Spleen (tissue), 13 donors: ENCODE results near the gene IDNK. TPM values are rescaled to one million over a fixed set of nuclear protein-coding genes. Genes with fewer than 3 reads are reported as not detected.
A peak's percentile ranks its signal among the peaks of the same experiment; 100 is the strongest.

Experiments used
- DNase-seq: peaks from one replicate; pipeline ENCODE4 v3.0.0-alpha.2; 2020
- H3K27ac ChIP-seq, 8 donors: fragments of 200-600 bp; sonication (generic) in 7 of 8; 1 replicate in 4 of 8; 2 replicates in 4 of 8; pipeline versions ENCODE4 v1.5.0 to v1.8.0; 2016 to 2021; ENCODE audit warnings: inconsistent platforms in 4 of 8, mild to moderate bottlenecking in 4 of 8, moderate library complexity in 1 of 8
- H3K27me3 ChIP-seq, 7 donors: fragments of 200-600 bp; sonication (generic) in 6 of 7; replicated peaks in 1 of 7; 1 replicate in 4 of 7; 2 replicates in 3 of 7; pipeline versions ENCODE4 v1.5.0 to v1.8.0; 2016 to 2021; ENCODE audit warnings: inconsistent platforms in 3 of 7, mild to moderate bottlenecking in 1 of 7
- H3K36me3 ChIP-seq, 6 donors: fragments of 200-600 bp; sonication (generic) in 5 of 6; 1 replicate in 4 of 6; 2 replicates in 2 of 6; pipeline versions ENCODE4 v1.5.0 to v1.8.0; 2016 to 2021; ENCODE audit warnings: inconsistent platforms in 2 of 6
- H3K4me1 ChIP-seq, 6 donors: fragments of 200-600 bp; sonication (generic) in 5 of 6; 1 replicate in 3 of 6; 2 replicates in 3 of 6; pipeline versions ENCODE4 v1.5.0 to v1.8.0; 2016 to 2021; ENCODE audit warnings: inconsistent platforms in 3 of 6
- H3K4me3 ChIP-seq, 8 donors: fragments of 200-600 bp; sonication (generic) in 7 of 8; 1 replicate in 4 of 8; 2 replicates in 4 of 8; pipeline versions ENCODE4 v1.5.0 to v1.8.0; 2016 to 2021; ENCODE audit warnings: inconsistent platforms in 4 of 8, mild to moderate bottlenecking in 4 of 8, moderate library complexity in 2 of 8
- H3K9me3 ChIP-seq, 8 donors: fragments of 200-600 bp; sonication (generic) in 7 of 8; 1 replicate in 4 of 8; 2 replicates in 4 of 8; pipeline versions ENCODE4 v1.5.0 to v1.8.0; 2016 to 2021; ENCODE audit warnings: inconsistent platforms in 4 of 8
- CTCF ChIP-seq, 11 experiments: fragments of 200-600 bp in 7 of 11; fragments of 450-650 bp in 4 of 11; sonication (generic) in 4 of 11; IDR thresholded peaks in 8 of 11; conservative IDR thresholded peaks in 3 of 11; 1 replicate in 7 of 11; 2 replicates in 4 of 11; pipeline versions ENCODE4 v1.4.0 to v1.8.0; 2016 to 2021; ENCODE audit warnings: antibody characterized with exemption in 11 of 11, inconsistent platforms in 4 of 11, mild to moderate bottlenecking in 1 of 11
- POLR2A ChIP-seq, 3 donors: fragments of 450-650 bp; IDR thresholded peaks; one replicate each; pipeline ENCODE4 v1.5.1; 2017; ENCODE audit warnings: antibody characterized with exemption in 3 of 3, mild to moderate bottlenecking in 1 of 3
- POLR2AphosphoS5 ChIP-seq, 3 donors: sonication (generic); formaldehyde crosslinking; IDR thresholded peaks; one replicate each; pipeline ENCODE4 v1.5.1; 2017; ENCODE audit warnings: antibody characterized with exemption in 3 of 3
- WGBS, 5 donors: extraction: QIAGEN DNeasy Blood & Tissue Kit in 3 of 5; methylation state at CpG; one replicate each; pipeline versions ENCODE4 v1.1.5 to v1.1.7; 2013 to 2018; 5-methylcytosine and 5-hydroxymethylcytosine counted together
- intact Hi-C: fragments of 100-400 bp; cut with DNase I; formaldehyde crosslinking; loops from one replicate; pipeline ENCODE4 v1.15.0; 2023; ENCODE audit warnings: low total_unique reads
- long read RNA-seq, 2 donors: transcript quantifications; one replicate each; lab custom pipeline, GENCODE V29; 2026
- polyA plus RNA-seq, 3 donors: library from polyadenylated mRNA; stranded (reverse); fragments of 200-250 nt; gene quantifications; one replicate each; pipeline ENCODE4 v1.2.1, GENCODE V29; 2013
- total RNA-seq, 7 donors: library from RNA; depleted of rRNA in 3 of 7; stranded (reverse); fragments of >200 nt in 3 of 7; fragmentation: NEBNext Ultra II Directional in 4 of 7; extraction: Animal tissue kit (Norgen Biotek cat#: 25700) in 4 of 7; gene quantifications; one replicate each; pipeline versions ENCODE4 v1.1.0 to v1.2.1, GENCODE V29; 2016 to 2021
- donor health status: healthy with polysubstance abuse.
- donor health status: DM: no; HTN: no; CAD: no; lungs with moderate emphysema.
- donor health status: DM: no; HTN: no; CAD: no.
- donor health status: Bipolar disorder and iron deficiency.
- donor health status: healthy.
- donor health status: DM: no; HTN: no; CAD: no.
- donor health status: DM: yes; HTN: yes; CAD: no.

Gene IDNK
- 10 to 100 TPM in 1 of 7 donors, 1 to 10 TPM in 6; 3.5 to 10.7 (median 7.5) TPM for total RNA-seq
- 10 to 100 TPM; 11.9 to 14.8 (median 12.3) TPM for polyA plus RNA-seq
- long read RNA-seq, donor 1, partial matches to known transcripts, result 53 of 62 reads
- long read RNA-seq, donor 1, other reads (novel, unspliced or antisense), result 8 of 62 reads
- long read RNA-seq, donor 2, partial matches to known transcripts, result 0 of 1 reads
- long read RNA-seq, donor 2, other reads (novel, unspliced or antisense), result 0 of 1 reads

- intact Hi-C loops, result loop anchor here (5.0 kb wide), 1 partner anchor 284 kb away; no protein-coding TSS in a partner anchor
These were observed at the start of gene IDNK for GRCh38 chr9:83622939-83623678. TSS of gene IDNK (plus strand) at chr9:83623143. CDS start at chr9:83623172, 29 bp downstream.

GRCh38 chr9:83574482-83574881, 48.5 kb upstream of the IDNK start:
- Histone ChIP-seq H3K9me3 (peaks cover 0 to 22% (median 15%) of the 10 kb centered on the region in 8 donors), H3K4me1 (peaks cover 0 to 23% (median 12%) of the 10 kb centered on the region in 6 donors), H3K27ac (no peak overlapping the region), H3K27me3 (no peaks in the 10 kb centered on the region), H3K36me3 (no peaks in the 10 kb centered on the region), H3K4me3 (no peak overlapping the region)
- no peak for TF ChIP-seq POLR2AphosphoS5 (IDR thresholded peaks at IDR 0.05)
- TF ChIP-seq CTCF (IDR thresholded peaks at IDR 0.05 in 8 of 11, conservative IDR thresholded peaks at IDR 0.05 in 3 of 11), result no peak
- TF ChIP-seq POLR2A (IDR thresholded peaks at IDR 0.05), result no peak
- no peak for DNase-seq
- intact Hi-C loops, result no loop called here
- WGBS, 5 donors, result 65 to 81% (median 76%) methylated on average over 1 of the region's 1 CpG

More at GRCh38 chr9:83622939-83623678, at the start of gene IDNK:
- H3K4me3 ChIP-seq, result peak within 1 kb of the TSS; percentile 75 to 94 (median 86)
- DNase-seq, result peak; percentile 94
- TF ChIP-seq POLR2A (IDR thresholded peaks at IDR 0.05), result no peak
- peak; percentile 50 to 80 (median 73) for TF ChIP-seq POLR2AphosphoS5 (IDR thresholded peaks at IDR 0.05)
- peak within 1 kb of the TSS; percentile 78 to 97 (median 95) for H3K27ac ChIP-seq
- H3K4me1 ChIP-seq, result peaks cover 7 to 33% (median 20%) of the 10 kb centered on the region in 6 donors
- WGBS, 5 donors, result 1% methylated on average over 49 to 79 of the region's 79 CpGs
- H3K9me3 ChIP-seq, result no peaks in the 10 kb centered on the region
- H3K36me3 ChIP-seq, result peaks cover 0 to 16% (median 6%) of the 10 kb centered on the region in 6 donors
- H3K27me3 ChIP-seq, result no peaks in the 10 kb centered on the region

GRCh38 chr9:83582029-83582428, 40.9 kb upstream of the IDNK start:
- intact Hi-C loops, result no loop called here
- Histone ChIP-seq H3K4me1 (no peaks in the 10 kb centered on the region), H3K27me3 (no peaks in the 10 kb centered on the region), H3K9me3 (peaks cover 0 to 22% (median 15%) of the 10 kb centered on the region in 8 donors), H3K4me3 (no peak overlapping the region), H3K27ac (no peak overlapping the region), H3K36me3 (peaks cover 0 to 10% (median 0%) of the 10 kb centered on the region in 6 donors)
- WGBS, 5 donors, result 53 to 91% (median 75%) methylated on average over 1 of the region's 1 CpG
- DNase-seq, result no peak
- TF ChIP-seq POLR2AphosphoS5 (IDR thresholded peaks at IDR 0.05) (no peak), POLR2A (IDR thresholded peaks at IDR 0.05) (no peak), CTCF (IDR thresholded peaks at IDR 0.05 in 8 of 11, conservative IDR thresholded peaks at IDR 0.05 in 3 of 11) (no peak)

GRCh38 chr9:83583151-83584014, 39.6 kb upstream of the IDNK start:
- intact Hi-C loops, result no loop called here
- Histone ChIP-seq H3K4me1 (no peaks in the 10 kb centered on the region), H3K27ac (no peak overlapping the region), H3K27me3 (no peaks in the 10 kb centered on the region), H3K4me3 (no peak overlapping the region), H3K9me3 (peaks cover 0 to 12% (median 10%) of the 10 kb centered on the region in 8 donors), H3K36me3 (peaks cover 0 to 10% (median 0%) of the 10 kb centered on the region in 6 donors)
- no peak for DNase-seq
- WGBS, 5 donors, result 63 to 79% (median 73%) methylated on average over 6 of the region's 6 CpGs
- peak; percentile 14 to 79 (median 62) for TF ChIP-seq CTCF (IDR thresholded peaks at IDR 0.05 in 8 of 11, conservative IDR thresholded peaks at IDR 0.05 in 3 of 11)
- no peak for TF ChIP-seq POLR2AphosphoS5 (IDR thresholded peaks at IDR 0.05)
